Measurements from ENCODE around the gene TGFBR3.

Gene TGFBR3

DNA sequence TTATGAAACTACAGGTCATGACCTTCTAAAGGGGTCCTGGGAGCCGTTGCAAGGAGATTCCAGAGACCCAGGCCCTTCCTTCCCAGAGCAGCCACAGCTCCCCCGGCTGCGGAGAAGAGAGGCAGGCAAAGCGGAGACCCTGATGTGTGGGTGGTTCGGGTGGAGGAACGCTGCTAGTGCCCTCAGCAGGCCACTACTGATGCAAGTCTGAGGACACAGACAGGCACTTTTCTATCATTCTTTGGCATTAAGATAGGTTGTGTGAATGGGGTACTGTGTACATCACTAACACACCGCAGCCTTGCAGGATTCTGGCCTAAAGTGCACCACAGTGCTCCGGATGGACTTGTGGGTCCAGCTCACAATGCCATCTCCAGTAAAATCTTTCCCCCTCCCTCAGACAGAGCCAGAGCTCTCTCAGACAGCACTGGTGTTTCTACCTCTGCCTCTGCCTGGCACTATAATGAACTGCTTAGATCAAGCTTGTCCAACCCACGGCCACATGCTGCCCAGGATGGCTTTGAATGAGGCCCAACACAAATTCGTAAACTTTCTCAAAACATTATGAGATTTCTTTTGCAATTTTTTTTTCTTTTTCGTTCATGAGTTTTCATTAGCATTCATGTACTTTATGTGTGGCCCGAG, 121.4 kb downstream of the TGFBR3 start:
- TF ChIP-seq, protein P1, sequence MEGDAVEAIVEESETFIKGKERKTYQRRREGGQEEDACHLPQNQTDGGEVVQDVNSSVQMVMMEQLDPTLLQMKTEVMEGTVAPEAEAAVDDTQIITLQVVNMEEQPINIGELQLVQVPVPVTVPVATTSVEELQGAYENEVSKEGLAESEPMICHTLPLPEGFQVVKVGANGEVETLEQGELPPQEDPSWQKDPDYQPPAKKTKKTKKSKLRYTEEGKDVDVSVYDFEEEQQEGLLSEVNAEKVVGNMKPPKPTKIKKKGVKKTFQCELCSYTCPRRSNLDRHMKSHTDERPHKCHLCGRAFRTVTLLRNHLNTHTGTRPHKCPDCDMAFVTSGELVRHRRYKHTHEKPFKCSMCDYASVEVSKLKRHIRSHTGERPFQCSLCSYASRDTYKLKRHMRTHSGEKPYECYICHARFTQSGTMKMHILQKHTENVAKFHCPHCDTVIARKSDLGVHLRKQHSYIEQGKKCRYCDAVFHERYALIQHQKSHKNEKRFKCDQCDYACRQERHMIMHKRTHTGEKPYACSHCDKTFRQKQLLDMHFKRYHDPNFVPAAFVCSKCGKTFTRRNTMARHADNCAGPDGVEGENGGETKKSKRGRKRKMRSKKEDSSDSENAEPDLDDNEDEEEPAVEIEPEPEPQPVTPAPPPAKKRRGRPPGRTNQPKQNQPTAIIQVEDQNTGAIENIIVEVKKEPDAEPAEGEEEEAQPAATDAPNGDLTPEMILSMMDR (IDR thresholded peaks at IDR 0.05; ENCODE audit: insufficient read depth, low read depth, low read length, missing control alignments): no peak
- no peak for DNase-seq (ENCODE audit: low read depth)
- no peak overlapping the region for H3K4me3 ChIP-seq (ENCODE audit: low read length)

DNA sequence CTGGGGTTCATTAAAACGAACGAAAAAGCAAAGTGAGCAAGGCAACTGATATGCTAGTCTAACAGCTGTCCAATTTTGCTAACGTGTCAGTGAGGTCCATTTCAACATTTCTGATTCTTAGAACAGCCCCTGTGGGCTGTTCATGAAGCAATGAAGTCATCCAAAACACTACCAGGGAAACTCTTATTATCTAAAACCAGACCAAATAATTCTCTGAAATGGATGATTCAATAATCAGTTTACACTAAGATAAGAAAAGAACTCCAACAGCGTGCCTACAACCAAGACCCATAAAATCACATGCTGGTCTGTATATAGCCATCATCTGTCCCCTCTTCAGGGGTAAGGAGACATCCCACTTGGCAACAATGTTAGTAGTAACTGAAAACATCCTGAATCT, 122.7 kb downstream of the TGFBR3 start:
- no peak for DNase-seq (ENCODE audit: low read depth)
- TF ChIP-seq, protein P1 (IDR thresholded peaks at IDR 0.05; ENCODE audit: insufficient read depth, low read depth, low read length, missing control alignments): no peak
- no peak overlapping the region for H3K4me3 ChIP-seq (ENCODE audit: low read length)

DNA sequence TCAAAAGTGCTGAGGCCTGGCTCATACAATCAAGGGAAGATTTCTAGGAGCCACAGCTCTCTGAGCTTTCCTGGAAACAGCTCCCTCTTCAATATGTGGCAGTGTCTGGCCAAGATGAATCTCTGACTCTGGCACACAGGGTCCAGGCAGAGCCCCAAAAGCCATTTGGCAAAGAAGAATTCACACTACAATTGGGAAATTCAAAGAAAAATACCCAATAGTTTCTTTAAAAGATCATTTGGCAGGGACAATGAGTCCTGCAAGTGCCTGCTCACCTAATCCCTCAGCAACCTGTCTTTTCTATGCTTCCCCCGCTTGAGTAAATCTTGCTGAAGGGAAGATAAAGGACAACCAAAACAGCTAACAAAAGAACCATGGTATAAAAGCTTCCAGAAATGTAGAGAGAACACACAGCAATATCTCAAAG, 124.6 kb downstream of the TGFBR3 start:
- H3K4me3 ChIP-seq (ENCODE audit: low read length): no peak overlapping the region
- TF ChIP-seq, protein P1 (IDR thresholded peaks at IDR 0.05; ENCODE audit: insufficient read depth, low read depth, low read length, missing control alignments): no peak
- DNase-seq (ENCODE audit: low read depth): no peak

DNA sequence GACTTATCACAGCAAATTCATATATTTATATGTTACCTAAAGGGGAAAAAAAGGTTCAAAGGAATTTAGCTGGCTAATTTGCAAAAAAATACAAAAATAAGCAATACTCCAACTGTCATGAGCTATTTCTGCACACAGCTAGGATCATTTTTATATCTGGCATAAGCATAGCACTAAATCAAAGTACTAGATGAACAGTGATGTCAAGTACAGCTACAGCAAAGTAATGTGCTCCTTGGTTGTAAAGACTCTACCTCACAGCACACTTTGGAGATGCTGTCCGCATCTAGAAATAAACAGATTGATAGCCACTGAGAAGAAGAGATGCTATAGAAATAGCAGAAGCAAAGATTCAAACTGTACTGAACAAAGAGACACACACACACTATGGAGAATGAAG, 125.4 kb downstream of the TGFBR3 start:
- no peak overlapping the region for H3K4me3 ChIP-seq (ENCODE audit: low read length)
- no peak for DNase-seq (ENCODE audit: low read depth)
- TF ChIP-seq, protein P1 (IDR thresholded peaks at IDR 0.05; ENCODE audit: insufficient read depth, low read depth, low read length, missing control alignments): no peak

DNA sequence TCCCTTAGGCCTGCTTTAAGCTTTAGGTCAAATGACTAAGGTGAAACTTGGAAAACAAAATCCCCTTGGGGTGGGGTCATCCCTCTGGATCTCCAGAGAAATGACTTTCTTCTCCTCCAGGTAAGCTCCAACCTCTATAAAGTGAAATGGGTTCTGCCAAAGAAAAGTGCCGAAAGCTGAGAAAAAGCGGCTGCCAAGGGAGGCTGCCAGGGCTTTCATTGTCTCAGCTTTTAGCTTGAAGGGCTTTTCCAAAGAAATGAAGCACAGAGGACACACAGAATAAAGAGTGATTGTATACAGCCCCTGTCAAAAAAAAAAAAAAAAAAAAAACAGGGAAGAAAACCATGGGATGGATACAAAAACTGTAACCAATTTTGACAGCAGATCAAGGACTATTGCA, 126.9 kb downstream of the TGFBR3 start:
- no peak overlapping the region for H3K4me3 ChIP-seq (ENCODE audit: low read length)
- no peak for DNase-seq (ENCODE audit: low read depth)
- TF ChIP-seq, protein P1 (IDR thresholded peaks at IDR 0.05; ENCODE audit: insufficient read depth, low read depth, low read length, missing control alignments): no peak

DNA sequence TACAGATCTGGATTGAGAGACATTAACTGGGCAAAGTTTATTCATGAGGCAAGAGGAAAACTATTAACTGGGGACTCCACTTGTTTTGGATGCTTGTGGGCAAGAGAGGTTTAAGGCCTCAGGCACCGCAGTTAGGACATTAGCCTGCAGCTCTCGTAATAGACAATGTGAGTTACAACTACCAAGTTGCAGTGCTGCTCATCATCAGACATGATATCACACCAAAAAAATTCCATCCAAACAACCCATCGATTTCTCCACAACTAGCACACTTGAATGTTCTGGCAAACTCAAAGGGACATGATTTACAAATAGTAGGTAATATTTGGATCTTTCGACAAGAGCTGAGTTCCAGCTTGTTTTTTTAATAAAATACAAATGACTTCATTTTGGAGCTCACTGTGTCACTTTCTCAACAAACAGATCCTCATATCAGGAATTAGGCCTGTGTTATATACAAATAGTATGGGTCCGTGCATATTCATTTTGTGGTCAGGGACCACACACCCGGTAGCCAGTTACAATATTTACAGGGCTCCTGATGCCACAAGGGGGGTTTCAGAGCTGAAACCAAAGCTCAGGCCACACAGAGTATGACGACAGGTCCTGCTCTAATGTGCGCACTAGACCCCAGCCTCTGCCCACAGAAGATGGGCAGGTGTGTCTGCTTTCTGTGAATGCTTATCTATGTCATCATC, 128.0 kb downstream of the TGFBR3 start:
- no peak for DNase-seq (ENCODE audit: low read depth)
- TF ChIP-seq, protein P1 (IDR thresholded peaks at IDR 0.05; ENCODE audit: insufficient read depth, low read depth, low read length, missing control alignments): no peak

More for the DNA sequence above, 128.0 kb downstream of the TGFBR3 start:
- no peak overlapping the region for H3K4me3 ChIP-seq (ENCODE audit: low read length)
